Measurements from ENCODE around the gene SYT14.
A peak's percentile ranks its signal among the peaks of the same experiment; 100 is the strongest.

Gene SYT14

DNA sequence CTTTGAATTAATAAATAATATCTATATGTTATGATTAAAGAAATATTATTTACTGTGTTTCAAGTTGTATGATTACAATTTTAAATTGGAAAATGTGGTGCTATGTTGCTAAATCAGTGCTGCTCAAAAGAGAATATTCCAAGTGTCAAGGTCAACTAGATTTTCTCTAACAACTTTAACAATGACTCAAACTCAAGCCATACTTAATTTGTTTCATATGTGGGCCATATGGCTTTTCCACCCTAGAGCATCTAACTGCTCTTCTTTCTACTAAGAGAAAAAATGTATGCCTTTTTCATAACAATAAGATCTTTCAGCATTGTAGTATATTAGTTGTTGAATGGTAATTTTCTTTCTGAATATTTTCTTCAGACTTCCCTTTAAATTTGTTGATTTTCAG, 8.3 kb upstream of the SYT14 start:
- no peak for DNase-seq (ENCODE audit: extremely low spot score)
- TF ChIP-seq ARNT (IDR thresholded peaks at IDR 0.05): no peak
- no peak for TF ChIP-seq SUZ12 (IDR thresholded peaks at IDR 0.05)
- TF ChIP-seq BHLHE40 (IDR thresholded peaks at IDR 0.05; ENCODE audit: borderline replicate concordance): no peak
- no peak for TF ChIP-seq FOXA1 (IDR thresholded peaks at IDR 0.05)
- no peak for TF ChIP-seq ELF4 (IDR thresholded peaks at IDR 0.05)
- TF ChIP-seq NFRKB (IDR thresholded peaks at IDR 0.05): no peak
- no peak for TF ChIP-seq ZNF384 (IDR thresholded peaks at IDR 0.05)
- no peak for TF ChIP-seq L3MBTL2 (conservative IDR thresholded peaks at IDR 0.05)
- no peak for TF ChIP-seq SP1 (IDR thresholded peaks at IDR 0.05)
- TF ChIP-seq, protein P1, sequence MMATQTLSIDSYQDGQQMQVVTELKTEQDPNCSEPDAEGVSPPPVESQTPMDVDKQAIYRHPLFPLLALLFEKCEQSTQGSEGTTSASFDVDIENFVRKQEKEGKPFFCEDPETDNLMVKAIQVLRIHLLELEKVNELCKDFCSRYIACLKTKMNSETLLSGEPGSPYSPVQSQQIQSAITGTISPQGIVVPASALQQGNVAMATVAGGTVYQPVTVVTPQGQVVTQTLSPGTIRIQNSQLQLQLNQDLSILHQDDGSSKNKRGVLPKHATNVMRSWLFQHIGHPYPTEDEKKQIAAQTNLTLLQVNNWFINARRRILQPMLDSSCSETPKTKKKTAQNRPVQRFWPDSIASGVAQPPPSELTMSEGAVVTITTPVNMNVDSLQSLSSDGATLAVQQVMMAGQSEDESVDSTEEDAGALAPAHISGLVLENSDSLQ (IDR thresholded peaks at IDR 0.05): no peak
- TF ChIP-seq FOXM1 (IDR thresholded peaks at IDR 0.05; ENCODE audit: borderline replicate concordance): no peak
- no peak for TF ChIP-seq TARDBP (IDR thresholded peaks at IDR 0.05)
- no peak for TF ChIP-seq FOXK2 (IDR thresholded peaks at IDR 0.05)
- TF ChIP-seq CTBP1 (IDR thresholded peaks at IDR 0.05; ENCODE audit: borderline replicate concordance): no peak
- TF ChIP-seq HDGF (IDR thresholded peaks at IDR 0.05; ENCODE audit: borderline replicate concordance): no peak
- no peak for TF ChIP-seq LEF1 (IDR thresholded peaks at IDR 0.05; ENCODE audit: borderline replicate concordance)
- ChIA-PET CTCF (no interaction called here), POLR2A (no interaction called here)

DNA sequence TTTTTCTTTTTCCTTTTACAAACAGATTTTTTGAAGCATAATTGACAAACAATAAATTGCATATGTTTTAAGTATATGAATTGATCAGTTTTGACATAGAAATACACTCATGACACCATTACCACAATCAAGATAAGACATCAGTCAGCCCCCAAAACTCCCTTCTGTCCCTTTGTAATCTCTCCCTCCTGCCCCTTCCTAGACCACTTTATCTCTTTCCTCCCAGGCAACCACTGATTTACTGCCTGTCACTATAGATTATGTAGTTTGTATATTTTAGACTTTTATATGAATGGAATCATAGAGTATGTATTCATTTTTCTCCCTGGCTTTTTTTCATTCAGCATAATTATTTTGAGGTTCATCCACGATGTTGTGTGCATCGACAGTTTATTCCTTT, 6.9 kb upstream of the SYT14 start:
- no peak for TF ChIP-seq LEF1 (IDR thresholded peaks at IDR 0.05; ENCODE audit: borderline replicate concordance)
- TF ChIP-seq, protein P1 (IDR thresholded peaks at IDR 0.05): 0 out of 2 replicates have a peak, but pooled peaks have one; percentile 6
- no peak for DNase-seq (ENCODE audit: extremely low spot score)
- CTCF ChIA-PET: no interaction called here
- POLR2A ChIA-PET: no interaction called here

DNA sequence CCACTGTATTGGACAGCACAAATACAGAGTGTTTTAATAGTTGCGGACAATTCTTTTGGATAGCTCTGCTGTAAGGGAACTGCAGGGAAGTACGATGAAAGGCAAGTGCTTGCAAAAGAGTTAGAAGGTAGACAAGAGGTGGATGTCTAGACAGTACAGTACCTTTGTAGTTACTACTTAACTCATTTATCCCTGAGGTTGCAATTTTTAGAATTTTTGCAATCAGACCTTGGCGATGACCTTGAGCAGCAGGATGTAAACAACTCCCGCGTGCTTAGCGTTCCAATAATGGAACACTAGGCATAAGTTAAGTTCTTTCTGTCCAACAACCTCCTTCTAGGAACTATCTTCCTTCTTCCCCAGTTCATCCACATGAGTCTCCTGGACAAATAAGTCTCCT, 1.9 kb upstream of the SYT14 start:
- no peak for TF ChIP-seq FOXA1 (IDR thresholded peaks at IDR 0.05)
- TF ChIP-seq HDGF (IDR thresholded peaks at IDR 0.05; ENCODE audit: borderline replicate concordance): no peak
- TF ChIP-seq L3MBTL2 (conservative IDR thresholded peaks at IDR 0.05): no peak
- TF ChIP-seq, protein P1 (IDR thresholded peaks at IDR 0.05): no peak
- no peak for TF ChIP-seq BHLHE40 (IDR thresholded peaks at IDR 0.05; ENCODE audit: borderline replicate concordance)
- no peak for TF ChIP-seq SUZ12 (IDR thresholded peaks at IDR 0.05)
- TF ChIP-seq TARDBP (IDR thresholded peaks at IDR 0.05): no peak
- TF ChIP-seq FOXK2 (IDR thresholded peaks at IDR 0.05): no peak
- no peak for TF ChIP-seq ARNT (IDR thresholded peaks at IDR 0.05)
- CTCF ChIA-PET: no interaction called here
- POLR2A ChIA-PET: no interaction called here
- DNase-seq (ENCODE audit: extremely low spot score): no peak

DNA sequence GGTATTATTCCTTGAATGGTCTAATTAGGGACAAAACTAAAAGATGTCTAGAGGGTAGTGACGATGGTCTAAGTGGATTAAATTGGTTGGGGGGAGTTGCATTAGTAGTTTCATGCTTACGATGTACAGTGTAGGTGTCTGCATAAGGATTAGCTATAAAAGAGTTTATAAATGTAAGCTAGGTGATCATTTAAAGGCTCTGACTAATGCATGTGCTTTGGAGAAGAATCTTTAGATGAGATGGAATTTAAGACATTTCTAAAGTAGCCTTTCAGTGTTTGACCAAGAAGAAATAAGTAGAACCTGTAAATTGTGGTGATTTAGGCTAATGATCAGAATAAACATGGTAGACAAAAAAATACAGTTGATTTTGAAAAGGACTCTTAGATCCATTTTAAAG, 7.4 kb downstream of the SYT14 start:
- no peak for DNase-seq (ENCODE audit: extremely low spot score)
- ChIA-PET CTCF (no interaction called here), POLR2A (no interaction called here)
- no peak for TF ChIP-seq ZNF384 (IDR thresholded peaks at IDR 0.05)
- TF ChIP-seq LEF1 (IDR thresholded peaks at IDR 0.05; ENCODE audit: borderline replicate concordance): no peak
- TF ChIP-seq HDGF (IDR thresholded peaks at IDR 0.05; ENCODE audit: borderline replicate concordance): no peak
- no peak for TF ChIP-seq SUZ12 (IDR thresholded peaks at IDR 0.05)
- no peak for TF ChIP-seq NFRKB (IDR thresholded peaks at IDR 0.05)
- TF ChIP-seq FOXK2 (IDR thresholded peaks at IDR 0.05): no peak
- no peak for TF ChIP-seq CTBP1 (IDR thresholded peaks at IDR 0.05; ENCODE audit: borderline replicate concordance)
- no peak for TF ChIP-seq SP1 (IDR thresholded peaks at IDR 0.05)
- TF ChIP-seq ARNT (IDR thresholded peaks at IDR 0.05): no peak

DNA sequence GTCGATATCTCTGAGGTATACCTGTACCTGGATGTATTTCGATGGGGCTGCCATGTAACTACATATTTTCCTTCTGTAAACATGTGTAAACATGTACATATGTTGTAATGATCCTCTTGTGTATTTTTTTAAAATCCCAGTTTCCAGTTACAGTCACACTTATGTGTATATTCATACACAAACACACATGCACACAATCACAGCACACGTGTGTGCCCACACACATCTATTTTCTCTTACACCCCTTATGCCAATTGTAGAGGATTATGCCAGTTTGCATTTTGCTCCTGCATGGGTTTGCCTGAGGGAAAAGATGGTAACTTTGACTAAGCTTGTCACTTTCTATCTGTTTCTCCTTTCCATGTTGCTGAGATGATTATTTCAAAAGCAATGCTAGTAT, 10.1 kb downstream of the SYT14 start:
- TF ChIP-seq ARNT (IDR thresholded peaks at IDR 0.05) (no peak), FOXA1 (IDR thresholded peaks at IDR 0.05) (no peak), BHLHE40 (IDR thresholded peaks at IDR 0.05; ENCODE audit: borderline replicate concordance) (no peak)
- TF ChIP-seq, protein P1 (IDR thresholded peaks at IDR 0.05): no peak
- CTCF ChIA-PET: no interaction called here
- no peak for DNase-seq (ENCODE audit: extremely low spot score)
- POLR2A ChIA-PET: no interaction called here

DNA sequence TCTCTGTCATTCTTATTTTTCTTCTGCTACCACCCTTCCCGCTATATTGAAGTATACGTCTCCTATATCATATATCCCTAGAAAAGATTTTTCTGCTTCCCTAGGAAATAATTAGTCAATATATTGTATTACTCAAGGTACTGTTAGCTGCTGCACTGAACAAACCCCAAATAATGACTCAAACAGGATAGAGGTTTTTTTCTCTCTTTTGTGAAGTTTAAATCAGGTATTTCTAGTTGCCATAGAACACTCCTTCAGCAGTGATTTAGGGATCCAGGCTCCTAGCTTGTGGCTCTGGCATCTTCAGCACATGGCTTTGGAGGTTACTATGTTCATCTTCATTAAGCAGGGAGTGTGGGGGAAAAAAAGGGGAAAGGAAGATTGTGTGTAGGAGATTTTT, 18.1 kb downstream of the SYT14 start:
- POLR2A ChIA-PET: no interaction called here
- CTCF ChIA-PET: no interaction called here
- no peak for DNase-seq (ENCODE audit: extremely low spot score)
- TF ChIP-seq FOXA1 (IDR thresholded peaks at IDR 0.05) (no peak), L3MBTL2 (conservative IDR thresholded peaks at IDR 0.05) (no peak), NFRKB (IDR thresholded peaks at IDR 0.05) (no peak), TARDBP (IDR thresholded peaks at IDR 0.05) (no peak), FOXM1 (IDR thresholded peaks at IDR 0.05; ENCODE audit: borderline replicate concordance) (no peak), HDGF (IDR thresholded peaks at IDR 0.05; ENCODE audit: borderline replicate concordance) (no peak), BHLHE40 (IDR thresholded peaks at IDR 0.05; ENCODE audit: borderline replicate concordance) (no peak), ZNF384 (IDR thresholded peaks at IDR 0.05) (no peak), CTBP1 (IDR thresholded peaks at IDR 0.05; ENCODE audit: borderline replicate concordance) (no peak), FOXK2 (IDR thresholded peaks at IDR 0.05) (no peak), SP1 (IDR thresholded peaks at IDR 0.05) (no peak), ARNT (IDR thresholded peaks at IDR 0.05) (no peak), SUZ12 (IDR thresholded peaks at IDR 0.05) (no peak)
- TF ChIP-seq, protein P1 (IDR thresholded peaks at IDR 0.05): no peak

Measured in HEK293T (cell line).